NCI-H2171 (cell line): ENCODE data around the gene TBL1X.
A peak's percentile ranks its signal among the peaks of the same experiment; 100 is the strongest.

ENCODE experiments used
- DNase-seq: peaks from one replicate; lab custom pipeline; 2025; lab: John Stamatoyannopoulos, UW

TBL1X gene

GRCh38 chrX:9707306-9708033, 242.6 kb downstream of the TBL1X start:
- no peak for DNase-seq

GRCh38 chrX:9708086-9708485, 243.2 kb downstream of the TBL1X start:
- no peak for DNase-seq

GRCh38 chrX:9708923-9709553, 244.2 kb downstream of the TBL1X start:
- DNase-seq, result peak; percentile 27

GRCh38 chrX:9710332-9710731, 245.5 kb downstream of the TBL1X start:
- DNase-seq, result no peak

GRCh38 chrX:9717376-9717775, 252.5 kb downstream of the TBL1X start:
- no peak for DNase-seq

- no peak for DNase-seq
Measured at GRCh38 chrX:9724711-9725110, 259.9 kb downstream of the TBL1X start.

GRCh38 chrX:9728261-9728660, 263.4 kb downstream of the TBL1X start:
- no peak for DNase-seq

GRCh38 chrX:9729171-9729885, 264.5 kb downstream of the TBL1X start:
- DNase-seq, result no peak

GRCh38 chrX:9730078-9730477, 265.2 kb downstream of the TBL1X start:
- DNase-seq, result no peak

- DNase-seq, result no peak
Measured at GRCh38 chrX:9730752-9731151, 265.9 kb downstream of the TBL1X start.

GRCh38 chrX:9737363-9737762, 272.5 kb downstream of the TBL1X start:
- DNase-seq, result no peak

GRCh38 chrX:9738151-9738550, 273.3 kb downstream of the TBL1X start:
- no peak for DNase-seq

GRCh38 chrX:9739130-9739529, 274.3 kb downstream of the TBL1X start:
- DNase-seq, result no peak

GRCh38 chrX:9745417-9746115, 280.7 kb downstream of the TBL1X start:
- DNase-seq, result no peak

- no peak for DNase-seq
Measured at GRCh38 chrX:9746148-9746888, 281.5 kb downstream of the TBL1X start.

GRCh38 chrX:9747644-9748043, 282.8 kb downstream of the TBL1X start:
- no peak for DNase-seq

- DNase-seq, result no peak
Measured at GRCh38 chrX:9749146-9749692, 284.4 kb downstream of the TBL1X start.

GRCh38 chrX:9757366-9757765, 292.5 kb downstream of the TBL1X start:
- no peak for DNase-seq

GRCh38 chrX:9758021-9758638, 293.3 kb downstream of the TBL1X start:
- no peak for DNase-seq

- DNase-seq, result no peak
Measured at GRCh38 chrX:9759337-9759736, 294.5 kb downstream of the TBL1X start.
